Neural cell (in vitro differentiated cells): Measurements from ENCODE around the gene CYBB. TPM values are rescaled to one million over a fixed set of nuclear protein-coding genes. Genes with fewer than 3 reads are reported as not detected.

ENCODE experiments used
- H2AFZ ChIP-seq: fragments of 200-600, 300-800 bp; sonication (generic), shearing (Covaris generic); 2 replicates; pipeline ENCODE4 v1.6.0; 2014; ENCODE audit warnings: low read depth, mild to moderate bottlenecking, antibody characterized with exemption, low read length, moderate library complexity
- H3F3A ChIP-seq: fragments of 200-600 bp; shearing (Covaris generic); 2 replicates; pipeline ENCODE4 v1.6.1; 2016; ENCODE audit warnings: mild to moderate bottlenecking, moderate library complexity, mixed read lengths, antibody characterized with exemption, low read length; ENCODE audit not compliant: insufficient read depth, poor library complexity, severe bottlenecking
- H3K27ac ChIP-seq: fragments of 200-600, 300-800 bp; sonication (generic), shearing (Covaris generic); 2 replicates; pipeline ENCODE4 v1.5.1; 2014; ENCODE audit warnings: mild to moderate bottlenecking, low read length, moderate library complexity
- H3K27me3 ChIP-seq: fragments of 300-800, 200-600 bp; sonication (generic), shearing (Covaris generic); 2 replicates; pipeline ENCODE4 v1.6.0; 2014; ENCODE audit warnings: mild to moderate bottlenecking, low read depth, low read length, moderate library complexity; ENCODE audit not compliant: insufficient read depth
- H3K36me3 ChIP-seq: fragments of 300-800, 200-600 bp; sonication (generic), shearing (Covaris generic); 2 replicates; pipeline ENCODE4 v1.5.1; 2014; ENCODE audit warnings: mild to moderate bottlenecking, antibody characterized with exemption, low read length, moderate library complexity; ENCODE audit not compliant: insufficient read depth
- H3K4me2 ChIP-seq: fragments of 300-800, 200-600 bp; sonication (generic), shearing (Covaris generic); 2 replicates; pipeline ENCODE4 v1.6.0; 2014; ENCODE audit warnings: mild to moderate bottlenecking, low read length
- H3K4me3 ChIP-seq: fragments of 300-800, 200-600 bp; sonication (generic), shearing (Covaris generic); 2 replicates; pipeline ENCODE4 v1.5.1; 2014; ENCODE audit warnings: mild to moderate bottlenecking, low read length, moderate library complexity
- H3K79me2 ChIP-seq: fragments of 200-600 bp; shearing (Covaris generic); replicated peaks from 2 replicates; pipeline ENCODE4 v1.6.0; 2014; ENCODE audit warnings: mild to moderate bottlenecking, low read length, moderate library complexity; ENCODE audit not compliant: insufficient read depth
- H3K9ac ChIP-seq: fragments of 300-800, 200-600 bp; sonication (generic), shearing (Covaris generic); 2 replicates; pipeline ENCODE4 v1.6.1; 2016; ENCODE audit warnings: mild to moderate bottlenecking, low read length, mixed read lengths
- H3K9me2 ChIP-seq: fragments of 200-600 bp; shearing (Covaris generic); 2 replicates; pipeline ENCODE4 v1.6.1; 2016; ENCODE audit warnings: mild to moderate bottlenecking, low read length, mixed read lengths; ENCODE audit not compliant: insufficient read depth
- H3K9me3 ChIP-seq: fragments of 200-600, 300-800 bp; sonication (generic), shearing (Covaris generic); 2 replicates; pipeline ENCODE4 v1.6.1; 2016; ENCODE audit warnings: mild to moderate bottlenecking, mixed run types, low read length, moderate library complexity, mixed read lengths
- H4K20me1 ChIP-seq: fragments of 200-600 bp; shearing (Covaris generic); 2 replicates; pipeline ENCODE4 v1.6.1; 2016; ENCODE audit warnings: mild to moderate bottlenecking, mixed run types; ENCODE audit not compliant: insufficient read depth
- CTCF ChIP-seq: fragments of 450-650 bp; IDR thresholded peaks from 2 replicates; pipeline ENCODE4 v1.5.1; 2014; ENCODE audit warnings: antibody characterized with exemption, mild to moderate bottlenecking, moderate library complexity; ENCODE audit not compliant: poor library complexity, severe bottlenecking
- EP300 ChIP-seq: fragments of 450-650 bp; conservative IDR thresholded peaks from 2 replicates; pipeline ENCODE4 v1.6.1; 2014; ENCODE audit warnings: antibody characterized with exemption, mild to moderate bottlenecking, moderate library complexity; ENCODE audit not compliant: poor library complexity, severe bottlenecking
- EZH2 ChIP-seq: fragments of 200-600, 300-800 bp; shearing (Covaris generic), sonication (generic); IDR thresholded peaks from 2 replicates; pipeline ENCODE4 v1.6.1; 2014; ENCODE audit warnings: antibody characterized with exemption, low read length, borderline replicate concordance, mild to moderate bottlenecking; ENCODE audit not compliant: insufficient read depth, poor library complexity, severe bottlenecking
- MXI1 ChIP-seq: fragments of 450-650 bp; conservative IDR thresholded peaks from 2 replicates; pipeline ENCODE4 v1.6.1; 2014; ENCODE audit warnings: antibody characterized with exemption, mild to moderate bottlenecking; ENCODE audit not compliant: poor library complexity, severe bottlenecking
- POLR2AphosphoS5 ChIP-seq: IDR thresholded peaks from 2 replicates; pipeline ENCODE4 v1.6.1; 2012
- RAD21 ChIP-seq: fragments of 450-650 bp; conservative IDR thresholded peaks from 2 replicates; pipeline ENCODE4 v1.6.1; 2014; ENCODE audit warnings: antibody characterized with exemption, mild to moderate bottlenecking, moderate library complexity
- REST ChIP-seq: IDR thresholded peaks from 2 replicates; pipeline ENCODE4 v1.6.1; 2012; ENCODE audit warnings: borderline replicate concordance
- SMC3 ChIP-seq: fragments of 450-650 bp; conservative IDR thresholded peaks from 2 replicates; pipeline ENCODE4 v1.6.1; 2014; ENCODE audit warnings: antibody characterized with exemption, mild to moderate bottlenecking, moderate library complexity; ENCODE audit not compliant: poor library complexity
- TAF1 ChIP-seq: IDR thresholded peaks from 2 replicates; pipeline ENCODE4 v1.6.1; 2012; ENCODE audit warnings: low read depth
- polyA plus RNA-seq: library from polyadenylated mRNA; depleted of rRNA; stranded (reverse); fragments of >200 nt; gene quantifications from 2 replicates; pipeline ENCODE4 v1.2.3, GENCODE V29; 2014

CYBB gene
- polyA plus RNA-seq, 1 donor from 2014 or later = 0.83 TPM

GRCh38 chrX:37812110-37812509 lies 32.3 kb downstream of the CYBB start:
- H3K27ac ChIP-seq = no peak overlapping the region
- no peaks in the 10 kb centered on the region for H3K9me3 ChIP-seq
- no peak overlapping the region for H3K4me3 ChIP-seq
- no peaks in the 10 kb centered on the region for H3F3A ChIP-seq
- no peaks in the 10 kb centered on the region for H3K36me3 ChIP-seq
- TF ChIP-seq SMC3 (no peak), EZH2 (no peak), EP300 (no peak), TAF1 (no peak), REST (no peak), CTCF (no peak), RAD21 (no peak), MXI1 (no peak), POLR2AphosphoS5 (no peak)
- no peak overlapping the region for H3K4me2 ChIP-seq
- no peaks in the 10 kb centered on the region for H4K20me1 ChIP-seq
- no peaks in the 10 kb centered on the region for H3K27me3 ChIP-seq
- no peak overlapping the region for H3K9ac ChIP-seq
- H2AFZ ChIP-seq = no peak overlapping the region
- no peaks in the 10 kb centered on the region for H3K79me2 ChIP-seq
- no peaks in the 10 kb centered on the region for H3K9me2 ChIP-seq

GRCh38 chrX:37813570-37813969 lies 33.7 kb downstream of the CYBB start:
- no peaks in the 10 kb centered on the region for H3K36me3 ChIP-seq
- no peak overlapping the region for H2AFZ ChIP-seq
- H3K79me2 ChIP-seq = no peaks in the 10 kb centered on the region
- H3F3A ChIP-seq = no peaks in the 10 kb centered on the region
- no peak overlapping the region for H3K9ac ChIP-seq
- no peak overlapping the region for H3K4me2 ChIP-seq
- H3K27me3 ChIP-seq = no peaks in the 10 kb centered on the region
- H3K27ac ChIP-seq = no peak overlapping the region
- no peak for TF ChIP-seq SMC3
- TF ChIP-seq EZH2 = no peak
- H3K9me2 ChIP-seq = no peaks in the 10 kb centered on the region
- H4K20me1 ChIP-seq = no peaks in the 10 kb centered on the region
- H3K9me3 ChIP-seq = no peaks in the 10 kb centered on the region
- no peak overlapping the region for H3K4me3 ChIP-seq

GRCh38 chrX:37815366-37815765 lies 35.5 kb downstream of the CYBB start:
- Histone ChIP-seq H3K36me3 (no peaks in the 10 kb centered on the region), H3K4me3 (no peak overlapping the region), H3K9ac (no peak overlapping the region), H3K27me3 (no peaks in the 10 kb centered on the region), H4K20me1 (no peaks in the 10 kb centered on the region), H3K4me2 (no peak overlapping the region), H3K27ac (no peak overlapping the region), H3F3A (no peaks in the 10 kb centered on the region), H3K9me2 (no peaks in the 10 kb centered on the region), H2AFZ (no peak overlapping the region), H3K9me3 (no peaks in the 10 kb centered on the region), H3K79me2 (no peaks in the 10 kb centered on the region)
- no peak for TF ChIP-seq REST
